GM19238 (cell line): Measurements from ENCODE around the gene FOXM1.

ENCODE experiments used
- DNase-seq: peaks from one replicate; pipeline ENCODE4 v3.0.0; 2011; ENCODE audit warnings: low spot score; ENCODE audit not compliant: insufficient read length

FOXM1 gene, protein sequence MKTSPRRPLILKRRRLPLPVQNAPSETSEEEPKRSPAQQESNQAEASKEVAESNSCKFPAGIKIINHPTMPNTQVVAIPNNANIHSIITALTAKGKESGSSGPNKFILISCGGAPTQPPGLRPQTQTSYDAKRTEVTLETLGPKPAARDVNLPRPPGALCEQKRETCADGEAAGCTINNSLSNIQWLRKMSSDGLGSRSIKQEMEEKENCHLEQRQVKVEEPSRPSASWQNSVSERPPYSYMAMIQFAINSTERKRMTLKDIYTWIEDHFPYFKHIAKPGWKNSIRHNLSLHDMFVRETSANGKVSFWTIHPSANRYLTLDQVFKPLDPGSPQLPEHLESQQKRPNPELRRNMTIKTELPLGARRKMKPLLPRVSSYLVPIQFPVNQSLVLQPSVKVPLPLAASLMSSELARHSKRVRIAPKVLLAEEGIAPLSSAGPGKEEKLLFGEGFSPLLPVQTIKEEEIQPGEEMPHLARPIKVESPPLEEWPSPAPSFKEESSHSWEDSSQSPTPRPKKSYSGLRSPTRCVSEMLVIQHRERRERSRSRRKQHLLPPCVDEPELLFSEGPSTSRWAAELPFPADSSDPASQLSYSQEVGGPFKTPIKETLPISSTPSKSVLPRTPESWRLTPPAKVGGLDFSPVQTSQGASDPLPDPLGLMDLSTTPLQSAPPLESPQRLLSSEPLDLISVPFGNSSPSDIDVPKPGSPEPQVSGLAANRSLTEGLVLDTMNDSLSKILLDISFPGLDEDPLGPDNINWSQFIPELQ

DNA sequence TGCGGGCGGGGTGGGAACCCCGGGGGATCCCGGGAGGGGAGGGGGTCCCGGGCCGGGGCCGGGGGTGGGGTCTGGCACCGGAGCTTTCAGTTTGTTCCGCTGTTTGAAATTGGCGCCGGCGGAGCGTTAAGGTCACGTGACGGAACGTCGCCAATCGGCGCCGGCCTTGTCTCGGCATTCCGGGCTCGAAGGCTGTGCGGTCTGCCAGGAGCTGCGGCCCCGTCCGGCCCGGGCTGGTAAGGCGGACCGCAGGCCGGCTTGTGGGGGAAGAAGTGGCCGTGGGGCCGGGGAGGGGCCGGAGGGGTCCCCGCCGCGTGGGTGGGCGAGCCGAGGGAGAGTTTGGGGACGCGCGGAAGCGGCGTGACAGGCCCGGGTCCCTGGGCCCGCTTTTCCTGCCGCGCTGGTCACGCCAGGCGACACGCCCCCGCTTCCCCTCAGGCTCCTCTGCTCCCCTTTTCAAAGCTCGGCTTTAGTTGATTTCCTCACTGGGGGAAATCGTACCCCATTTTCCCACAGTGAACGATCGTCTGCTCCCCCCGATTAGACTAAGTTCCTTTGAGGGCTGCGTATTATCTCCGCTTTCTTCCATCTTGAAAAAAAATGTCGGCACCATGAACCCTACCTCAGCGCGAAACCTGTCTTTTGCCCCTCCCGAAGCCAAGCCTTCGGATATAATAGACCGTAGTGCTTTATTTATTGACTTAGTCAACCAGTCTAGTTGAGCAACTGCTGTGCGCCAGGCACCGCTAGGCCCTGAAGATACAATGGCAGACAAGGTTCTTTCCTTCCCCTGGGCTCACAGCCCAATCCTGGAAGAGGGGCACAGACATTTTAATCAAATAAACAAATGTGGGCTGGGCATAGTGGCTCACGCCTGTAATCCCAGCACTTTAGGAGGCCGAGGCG, at the start of gene FOXM1, which contains the start of gene RHNO1:
FOXM1 (minus strand) TSS at position 128 of the 906 bp plus-strand sequence. CDS start 2,696 bp downstream, outside the sequence.
RHNO1 (plus strand) TSS at position 177 of the 906 bp plus-strand sequence. CDS start 8,144 bp downstream, outside the sequence.
- peak; percentile 94 for DNase-seq

DNA sequence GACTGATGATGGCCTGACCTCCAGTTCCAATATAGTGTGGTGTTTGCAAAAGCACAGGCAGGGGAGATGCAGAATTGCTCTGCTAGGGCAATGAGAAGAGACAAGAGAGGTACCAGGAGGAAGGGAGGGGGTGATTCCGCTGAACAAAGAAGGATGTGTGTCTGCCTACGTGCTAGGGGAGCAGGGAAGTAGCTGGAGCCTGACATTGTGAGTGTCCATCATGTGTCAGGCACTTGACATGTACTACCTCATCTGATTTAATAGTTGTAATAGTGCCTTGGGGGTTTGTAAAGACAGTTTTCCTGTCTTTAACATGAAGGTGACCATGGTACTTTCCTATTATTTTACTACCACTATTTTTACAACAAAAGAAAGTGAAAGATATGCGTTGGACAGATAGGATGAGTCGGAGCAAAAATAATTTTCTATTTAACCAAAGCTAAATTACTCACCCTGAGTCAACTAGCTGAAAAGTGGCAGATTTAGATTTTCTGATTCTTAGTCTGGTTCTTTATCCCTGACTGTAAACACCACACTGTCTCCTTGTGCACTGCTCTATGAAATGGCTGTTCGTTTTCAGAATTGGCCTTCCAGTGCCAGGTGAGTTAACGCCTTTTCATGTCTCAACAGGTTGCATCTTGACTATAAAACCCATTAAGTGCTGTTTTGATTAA, 48.5 kb upstream of the FOXM1 start:
- no peak for DNase-seq

DNA sequence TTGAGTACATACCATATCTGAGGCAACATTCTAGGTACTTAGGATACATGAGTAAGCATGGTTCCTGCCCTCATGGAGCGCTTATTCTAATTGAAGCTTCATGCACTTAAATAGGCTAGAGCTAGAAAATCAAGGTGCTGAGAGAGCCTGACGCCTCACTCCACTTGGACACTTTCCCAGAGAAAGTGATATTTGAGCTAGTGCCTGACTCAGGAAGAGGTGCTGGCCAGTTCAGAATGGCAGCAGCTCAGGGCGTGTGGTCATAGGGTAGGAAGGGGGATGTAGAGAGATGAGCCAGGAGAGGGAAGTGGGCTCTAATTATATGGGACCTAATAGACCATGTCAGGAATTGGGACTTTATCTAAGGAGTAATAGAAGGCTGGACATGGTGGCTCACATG, 47.0 kb upstream of the FOXM1 start:
- DNase-seq, result no peak

DNA sequence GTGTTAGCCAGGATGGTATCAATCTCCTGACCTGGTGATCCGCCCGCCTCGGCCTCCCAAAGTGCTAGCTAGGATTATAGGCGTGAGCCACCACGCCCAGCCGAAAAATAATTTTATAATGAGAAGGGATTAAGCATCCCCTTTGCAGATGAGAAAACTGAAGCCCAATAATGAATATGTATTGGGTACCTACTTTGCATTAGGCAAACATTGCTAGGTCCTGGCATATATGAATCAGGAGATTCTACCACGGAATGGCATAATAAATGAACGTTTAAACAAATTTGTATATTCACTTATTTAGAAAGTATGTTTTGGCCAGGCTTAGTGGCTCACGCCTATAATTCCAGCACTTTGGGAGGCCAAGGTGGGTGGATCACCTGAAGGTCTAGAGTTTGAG, 46.1 kb upstream of the FOXM1 start:
- no peak for DNase-seq

DNA sequence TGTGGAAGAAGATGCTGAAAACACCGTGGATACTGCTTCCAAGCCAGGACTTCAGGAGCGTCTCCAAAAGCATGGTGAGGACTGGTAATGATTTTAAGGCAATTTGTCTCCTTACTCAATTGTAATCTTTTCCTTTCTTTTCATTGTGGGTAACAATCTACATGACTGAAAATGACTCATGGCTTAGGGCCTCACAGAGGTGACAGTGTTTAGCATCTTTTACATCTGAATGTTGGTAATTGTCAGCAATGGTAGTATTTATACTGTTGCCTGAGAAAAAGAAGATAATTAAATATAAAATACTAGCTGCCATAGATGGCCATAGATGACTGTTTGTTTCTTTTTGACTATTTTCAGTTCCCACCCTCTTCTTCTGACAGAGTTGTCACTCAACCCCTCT, 45.4 kb upstream of the FOXM1 start:
- DNase-seq, result no peak

DNA sequence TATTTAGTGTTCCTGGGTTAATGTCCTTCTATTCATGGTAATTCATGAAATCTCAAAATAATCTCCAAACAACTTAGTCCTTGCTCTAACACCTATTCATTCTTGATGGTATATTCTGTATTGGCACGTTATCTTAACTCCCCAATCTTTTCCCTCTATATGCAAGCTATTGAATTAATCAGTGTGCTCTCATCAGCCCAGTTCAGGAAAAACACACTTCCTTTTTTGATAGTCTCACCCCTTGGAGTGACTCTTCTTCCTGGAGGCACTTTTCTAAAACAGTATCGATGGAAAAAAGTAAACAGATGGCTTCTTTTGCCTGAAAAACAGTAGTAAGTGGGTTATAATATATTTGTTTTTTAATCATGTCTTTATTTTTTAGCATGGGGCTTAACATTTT, 42.3 kb upstream of the FOXM1 start:
- DNase-seq, result no peak

DNA sequence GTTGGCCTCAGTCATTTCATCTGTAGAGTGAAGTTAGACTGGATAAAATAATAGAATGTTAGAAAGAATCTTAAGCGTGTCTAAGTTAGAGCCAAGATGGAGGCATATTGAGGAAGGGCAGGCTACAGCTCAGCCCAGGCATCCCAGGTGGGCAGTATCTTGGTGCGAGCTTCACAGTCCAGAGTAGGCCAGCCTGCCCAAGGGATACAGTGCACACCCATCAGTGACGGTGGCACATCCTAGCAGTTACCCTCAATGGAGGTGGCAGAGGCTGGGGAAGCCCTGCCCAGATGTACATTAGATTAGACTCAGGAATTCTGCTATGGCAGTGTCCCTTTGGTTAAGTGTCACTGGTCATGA, 35.2 kb upstream of the FOXM1 start:
- DNase-seq, result no peak

DNA sequence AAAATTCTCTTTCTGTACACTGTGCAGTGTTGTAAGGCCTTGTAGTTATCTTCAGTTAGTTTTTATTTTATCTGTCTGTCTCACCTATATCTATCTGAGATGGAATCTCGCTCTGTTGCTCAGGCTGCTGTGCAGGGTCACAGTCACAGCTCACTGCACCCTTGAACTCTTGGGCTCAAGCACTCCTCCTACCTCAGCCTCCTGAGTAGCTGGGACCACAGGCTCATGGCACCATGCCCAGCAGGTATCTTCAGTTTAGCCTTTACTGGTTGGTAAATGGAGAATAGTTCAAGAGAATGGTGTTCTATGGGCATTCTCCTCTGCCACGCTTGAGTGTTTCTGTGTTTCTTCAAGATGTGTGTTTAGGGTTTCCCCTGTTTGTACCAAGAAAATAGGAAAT, 27.3 kb upstream of the FOXM1 start:
- no peak for DNase-seq

DNA sequence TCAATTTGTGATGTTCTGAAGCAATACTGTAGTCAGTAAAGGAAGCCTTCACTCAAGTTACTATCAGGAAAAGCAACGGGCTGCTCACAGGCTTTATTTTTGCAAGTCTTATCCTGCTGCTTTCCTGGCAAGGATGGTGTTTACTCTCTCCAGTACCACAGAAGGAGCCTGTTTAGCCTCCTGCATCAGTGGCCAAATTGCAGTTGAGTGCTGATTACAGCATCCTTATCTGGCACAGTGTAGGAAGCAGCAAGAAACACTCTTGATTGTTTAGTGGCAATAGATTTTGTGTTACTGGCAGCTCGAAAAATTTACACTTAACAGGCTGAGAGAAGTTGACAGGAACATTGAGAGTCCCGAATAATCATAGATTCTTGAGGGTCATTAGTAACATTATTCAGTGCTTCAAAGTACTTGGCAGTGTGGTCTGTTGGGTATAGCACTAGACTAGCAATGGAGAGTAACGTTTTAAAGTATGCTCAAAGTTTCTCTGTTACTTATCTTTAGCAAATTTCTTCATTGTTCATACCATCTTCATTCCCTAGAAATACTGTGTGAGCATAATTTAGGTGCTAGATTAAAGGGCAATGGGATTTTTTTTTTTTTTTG, 25.4 kb upstream of the FOXM1 start:
- DNase-seq, result no peak

DNA sequence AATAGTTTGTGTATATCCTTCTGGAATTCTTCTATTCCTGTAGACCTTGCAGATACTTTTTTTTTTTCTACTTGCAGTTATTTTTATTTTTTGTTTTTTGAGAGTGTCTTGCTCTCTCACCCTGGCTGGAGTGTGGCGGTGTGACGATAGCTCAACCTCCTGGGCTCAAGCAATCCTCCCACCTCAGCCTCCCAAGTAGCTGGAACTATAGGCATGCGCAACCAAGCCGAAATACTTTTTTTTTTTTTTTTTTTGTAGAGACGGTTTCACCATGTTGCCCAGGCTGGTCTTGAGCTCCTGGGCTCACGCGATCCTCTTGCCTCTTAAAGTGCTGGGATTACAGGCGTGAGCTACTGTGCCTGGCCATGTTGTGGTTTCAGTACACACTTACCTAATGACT, 23.7 kb upstream of the FOXM1 start:
- DNase-seq, result no peak

DNA sequence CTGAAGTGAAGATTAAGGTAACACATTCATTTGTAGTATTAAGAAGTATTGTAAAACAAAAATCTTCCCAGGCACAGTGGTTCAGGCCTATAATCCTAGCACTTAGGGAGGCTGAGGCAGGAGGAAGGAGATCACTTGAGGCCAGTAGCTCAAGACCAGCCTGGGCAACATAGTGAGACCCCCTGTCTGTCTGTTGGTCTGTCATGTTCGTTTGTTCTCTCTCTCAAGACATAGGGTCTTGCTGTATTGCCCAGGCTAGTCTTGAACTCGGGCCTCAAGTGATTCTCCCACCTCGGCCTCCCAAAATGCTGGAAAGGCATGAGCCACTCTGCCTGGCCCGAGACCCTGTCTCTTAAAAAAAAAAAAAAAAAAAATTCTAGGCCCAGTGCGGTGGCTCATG, 20.4 kb upstream of the FOXM1 start:
- no peak for DNase-seq

DNA sequence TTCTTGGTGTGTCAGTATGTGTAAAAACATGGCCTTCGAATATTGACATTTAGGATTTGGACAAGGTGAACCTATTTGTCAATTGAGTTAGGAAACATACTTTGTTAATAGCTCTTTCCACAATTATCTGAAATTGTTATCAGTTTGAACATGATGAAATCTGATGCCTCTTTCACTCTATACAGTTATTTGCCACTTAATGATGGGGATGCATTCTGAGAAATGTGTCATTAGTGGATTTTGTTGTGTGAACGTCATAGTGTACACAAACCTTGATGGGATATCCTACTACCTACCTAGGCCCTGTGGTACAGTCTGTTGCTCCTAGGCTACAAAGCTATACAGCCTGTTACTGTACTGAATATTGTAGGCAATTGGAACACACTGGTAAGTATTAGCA, 18.5 kb upstream of the FOXM1 start:
- DNase-seq, result no peak

DNA sequence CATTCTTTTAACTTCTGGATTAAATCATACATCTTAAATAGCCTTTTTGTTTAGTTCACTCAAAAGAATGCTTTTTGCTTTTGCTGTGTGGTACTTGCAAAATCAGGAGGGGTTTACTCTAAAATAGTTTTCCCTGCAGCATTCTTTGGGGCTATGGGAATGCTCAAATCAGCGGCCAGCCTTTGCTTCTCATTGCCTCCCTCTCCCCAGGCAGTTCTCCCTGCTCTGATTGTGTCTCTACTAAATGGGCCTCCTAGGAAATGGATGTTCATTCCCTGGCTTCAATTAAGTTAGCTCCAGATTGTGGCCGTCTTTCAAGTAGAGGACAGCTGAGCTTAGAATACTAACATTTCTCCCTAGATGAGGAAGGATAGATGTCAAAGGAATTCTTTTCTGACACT, 18.1 kb upstream of the FOXM1 start:
- DNase-seq, result no peak

DNA sequence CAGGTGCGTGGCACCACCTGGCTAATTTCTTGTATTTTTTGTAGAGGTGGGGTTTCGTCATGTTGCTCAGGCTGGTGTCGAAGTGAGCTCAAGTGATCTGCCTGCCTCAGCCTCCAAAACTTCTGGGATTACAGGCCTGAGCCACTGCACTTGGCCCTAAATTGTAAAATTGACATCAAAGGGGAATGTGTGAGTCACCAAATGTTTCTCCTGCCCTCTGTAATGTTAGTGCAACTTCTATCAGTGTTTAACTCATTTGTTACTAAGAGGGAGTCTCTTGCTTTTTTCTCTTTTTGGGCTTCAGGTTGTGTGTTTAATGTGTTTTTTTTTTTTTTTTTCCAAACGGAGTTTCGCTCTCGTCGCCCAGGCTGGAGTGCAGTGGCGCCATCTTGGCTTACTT, 16.0 kb upstream of the FOXM1 start:
- DNase-seq, result no peak

DNA sequence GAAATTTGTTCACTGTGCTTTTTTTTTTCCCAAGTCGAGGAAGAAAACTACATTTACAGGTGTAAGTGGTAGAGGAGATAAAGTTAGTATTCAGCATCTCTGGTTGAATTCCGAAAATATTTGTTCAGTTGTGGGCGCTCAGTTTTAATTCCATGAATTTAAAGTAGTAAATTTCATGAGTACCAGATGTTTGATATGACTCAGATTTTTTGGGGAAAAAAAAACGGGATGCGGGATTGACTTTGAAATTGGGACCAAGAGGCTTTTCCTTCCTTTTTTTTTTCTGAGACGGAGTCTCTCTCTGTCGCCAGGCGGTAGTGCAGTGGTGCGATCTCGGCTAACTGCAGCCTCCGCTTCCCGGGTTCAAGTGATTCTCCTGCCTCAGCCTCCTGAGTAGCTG, 15.3 kb upstream of the FOXM1 start:
- DNase-seq, result no peak

DNA sequence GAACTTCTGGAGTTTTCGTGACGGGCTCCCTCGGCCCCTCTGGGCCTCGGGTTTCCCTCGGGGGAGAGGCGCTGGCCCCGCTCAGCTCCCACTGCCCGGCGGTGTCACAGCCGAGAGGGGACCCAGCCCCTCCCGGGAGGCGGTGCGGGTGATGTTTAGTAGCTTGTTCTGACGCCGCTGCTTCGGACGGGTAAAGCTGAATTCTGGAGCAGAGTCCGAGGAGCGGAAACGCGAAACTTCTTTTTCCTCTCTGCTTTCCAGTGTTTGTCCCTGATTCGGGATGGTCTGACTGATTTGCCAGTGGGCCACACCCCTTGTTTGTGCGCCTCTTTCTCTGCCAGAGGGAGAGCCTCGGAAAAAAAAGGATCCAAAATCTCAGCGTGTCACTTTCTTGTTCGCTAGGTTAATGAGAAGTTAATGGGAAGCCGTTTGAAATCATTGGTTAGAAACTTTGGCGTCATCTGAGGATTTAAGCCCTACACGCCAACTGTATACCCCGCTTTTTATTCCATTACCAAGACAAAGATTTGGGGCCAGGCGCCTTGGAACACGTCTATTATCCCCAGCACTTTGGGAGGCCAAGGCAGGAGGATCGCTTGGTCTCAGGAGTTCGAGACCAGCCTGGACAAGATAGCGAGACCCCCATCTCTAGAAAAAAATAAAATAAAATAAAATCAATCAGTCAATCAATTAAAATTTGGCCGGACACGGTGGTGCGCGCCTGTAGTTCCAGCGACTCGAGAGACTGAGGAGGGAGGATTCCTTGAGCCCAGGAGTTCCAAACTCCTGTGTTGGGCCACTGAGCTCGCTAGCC, 14.5 kb upstream of the FOXM1 start:
- no peak for DNase-seq

DNA sequence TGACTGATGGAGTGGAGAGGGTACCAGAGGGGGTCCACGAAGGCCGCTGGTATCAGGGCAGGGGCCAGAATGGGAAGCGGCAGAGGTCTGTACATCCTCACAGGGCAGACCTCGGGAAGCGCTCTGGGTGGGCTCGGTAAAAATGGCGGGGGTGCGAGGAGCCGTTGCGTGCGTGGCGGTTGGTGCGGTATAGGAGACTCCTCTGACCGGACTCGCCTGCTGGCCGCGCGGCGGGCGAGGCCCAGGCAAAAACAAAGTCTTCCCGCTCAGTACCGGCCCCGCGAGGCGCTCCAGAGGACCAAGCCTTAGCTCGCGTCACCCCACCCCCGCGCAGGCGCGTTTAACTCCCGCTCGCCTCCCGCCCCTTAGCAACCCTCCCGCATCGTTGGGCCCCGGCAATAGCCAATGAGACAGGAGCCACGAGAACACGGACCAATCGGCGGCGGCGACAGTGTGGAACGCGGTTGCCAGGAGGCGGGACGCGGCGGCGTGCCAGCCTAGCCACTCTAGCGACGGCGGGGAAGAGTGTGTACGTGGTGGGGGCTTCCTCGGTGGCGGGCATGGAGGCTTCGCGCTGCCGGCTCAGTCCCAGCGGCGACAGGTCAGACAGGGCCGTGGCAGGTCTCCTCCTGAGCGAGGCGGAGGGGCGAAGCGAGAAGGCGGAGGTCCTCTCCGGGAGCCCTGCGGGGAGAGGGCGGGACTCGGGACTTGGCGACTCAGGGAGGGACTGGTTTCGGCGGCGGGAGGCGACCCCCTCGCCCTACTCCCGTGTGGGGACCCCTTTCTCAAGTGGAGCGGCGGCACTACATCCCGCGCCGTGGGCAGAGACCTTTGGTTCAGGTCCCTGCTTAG, 13.6 kb upstream of the FOXM1 start, which contains the start of gene TULP3:
TULP3 (plus strand) TSS at position 504 of the 852 bp plus-strand sequence; CDS start at position 561, 57 bp downstream.
- peak; percentile 95 for DNase-seq

DNA sequence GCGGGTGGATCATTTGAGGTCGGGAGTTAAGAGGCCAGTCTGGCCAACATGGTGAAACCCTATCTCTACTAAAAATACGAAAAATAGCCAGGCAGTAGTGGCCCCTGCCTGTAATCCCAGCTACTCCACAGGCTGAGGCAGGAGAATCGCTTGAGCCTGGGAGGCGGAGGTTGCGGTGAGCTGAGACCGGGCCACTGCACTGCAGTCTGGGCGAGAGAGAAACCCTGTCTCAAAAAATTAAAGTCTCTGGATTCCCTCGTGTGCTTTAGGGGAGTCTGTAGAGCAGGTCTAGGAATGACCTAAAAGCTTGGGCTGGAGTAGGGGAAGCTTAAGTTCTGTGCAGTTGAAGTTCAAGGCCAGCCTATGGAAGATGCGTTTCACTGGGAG, 13.0 kb upstream of the FOXM1 start:
- DNase-seq, result no peak
